ENCODE data around the gene GTF3C6. TPM values are rescaled to one million over a fixed set of nuclear protein-coding genes. Genes with fewer than 3 reads are reported as not detected.
"Not testable (repeated sequence)": the region's sequence is repeated elsewhere in the genome, so short reads cannot be mapped to it uniquely, and the experiment has no call there.

GTF3C6 gene
- total and polyA plus RNA-seq, 11 donors, result 55.4 to 154 (median 104) TPM

DNA sequence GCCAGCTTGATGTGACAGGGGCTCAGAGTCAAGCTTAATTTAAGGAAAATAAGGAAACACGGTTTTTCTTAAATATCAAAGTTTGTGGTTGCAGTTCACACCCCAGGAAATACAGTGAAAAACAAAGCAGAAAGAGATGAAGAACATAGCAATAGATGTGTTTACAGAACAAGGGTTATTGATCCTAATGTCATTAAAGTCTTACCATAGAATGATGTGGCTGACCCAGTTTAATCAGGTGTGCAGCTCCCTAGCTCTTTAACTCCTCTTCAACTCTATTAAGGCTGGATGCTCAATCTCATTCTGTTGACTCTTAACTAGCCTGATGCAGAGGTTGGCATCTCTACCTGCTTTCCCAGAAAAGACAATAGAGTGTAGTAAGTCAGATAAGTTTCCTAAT lies 7.5 kb upstream of the GTF3C6 start:
- H3K4me1 ChIP-seq, result peaks cover 0 to 7% (median 0%) of the 10 kb centered on the region in 12 donors
- no peak for TF ChIP-seq POLR2A (IDR thresholded peaks at IDR 0.05)
- TF ChIP-seq, protein P1, sequence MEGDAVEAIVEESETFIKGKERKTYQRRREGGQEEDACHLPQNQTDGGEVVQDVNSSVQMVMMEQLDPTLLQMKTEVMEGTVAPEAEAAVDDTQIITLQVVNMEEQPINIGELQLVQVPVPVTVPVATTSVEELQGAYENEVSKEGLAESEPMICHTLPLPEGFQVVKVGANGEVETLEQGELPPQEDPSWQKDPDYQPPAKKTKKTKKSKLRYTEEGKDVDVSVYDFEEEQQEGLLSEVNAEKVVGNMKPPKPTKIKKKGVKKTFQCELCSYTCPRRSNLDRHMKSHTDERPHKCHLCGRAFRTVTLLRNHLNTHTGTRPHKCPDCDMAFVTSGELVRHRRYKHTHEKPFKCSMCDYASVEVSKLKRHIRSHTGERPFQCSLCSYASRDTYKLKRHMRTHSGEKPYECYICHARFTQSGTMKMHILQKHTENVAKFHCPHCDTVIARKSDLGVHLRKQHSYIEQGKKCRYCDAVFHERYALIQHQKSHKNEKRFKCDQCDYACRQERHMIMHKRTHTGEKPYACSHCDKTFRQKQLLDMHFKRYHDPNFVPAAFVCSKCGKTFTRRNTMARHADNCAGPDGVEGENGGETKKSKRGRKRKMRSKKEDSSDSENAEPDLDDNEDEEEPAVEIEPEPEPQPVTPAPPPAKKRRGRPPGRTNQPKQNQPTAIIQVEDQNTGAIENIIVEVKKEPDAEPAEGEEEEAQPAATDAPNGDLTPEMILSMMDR (IDR thresholded peaks at IDR 0.05), result no peak
- no peaks in the 10 kb centered on the region for H3K36me3 ChIP-seq
- 70 to 84% (median 76%) methylated on average over 1 of the region's 1 CpG for WGBS, 4 donors
- H3K4me3 ChIP-seq, result no peak overlapping the region
- H3K9me3 ChIP-seq, result no peaks in the 10 kb centered on the region
- DNase-seq (no peak), ATAC-seq (no peak)
- H3K27me3 ChIP-seq, result no peaks in the 10 kb centered on the region
- intact Hi-C loops (cut with DNase I), result loop anchor here in 9 of 10 donors (2.0 to 10.0 kb wide), 7 partner anchors 66 to 422 kb away; partner anchors contain the start of genes CDK19 (in 3 of the 9) and AMD1 (in 1 of the 9)
- no peak overlapping the region for H3K27ac ChIP-seq

DNA sequence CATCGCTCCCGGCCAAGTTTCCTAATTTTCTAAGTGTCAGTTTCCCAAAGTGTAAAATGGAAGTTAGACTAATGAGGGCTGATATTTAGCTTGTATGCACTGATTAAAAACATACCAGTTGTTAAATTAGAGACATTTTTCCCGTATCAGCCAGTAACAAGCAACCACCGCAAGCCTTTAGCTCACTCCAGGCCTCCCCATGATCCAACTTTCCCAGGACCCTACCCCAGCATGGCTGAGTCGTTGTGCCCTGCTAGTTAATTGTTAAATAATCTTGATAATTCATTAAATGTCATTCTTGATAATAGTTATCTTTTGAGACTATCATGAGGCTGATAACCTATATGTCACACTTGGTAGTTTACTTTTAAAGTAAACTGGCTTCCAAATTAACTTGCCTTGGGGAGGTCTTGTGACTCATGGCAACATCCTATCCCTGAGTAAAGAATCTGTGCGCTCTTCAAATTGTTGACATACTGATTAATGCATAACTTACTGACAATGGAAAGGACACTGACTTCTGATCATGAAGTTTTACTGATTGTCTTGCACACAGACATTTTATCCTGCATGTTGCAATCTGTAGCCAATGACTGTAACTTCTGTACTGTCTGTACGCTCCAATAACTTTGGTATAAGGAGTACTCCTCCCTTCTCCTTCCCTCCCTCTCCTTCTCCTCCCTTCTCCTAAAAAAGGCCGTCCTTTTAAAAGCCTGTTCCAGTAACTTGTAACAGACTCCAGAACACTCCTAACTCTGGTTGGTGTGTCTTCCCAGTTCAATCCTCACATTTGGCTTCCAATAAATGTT lies 6.3 kb upstream of the GTF3C6 start:
- 78 to 87% (median 82%) methylated on average over 8 of the region's 8 CpGs for WGBS, 4 donors
- Histone ChIP-seq H3K9me3 (no peaks in the 10 kb centered on the region), H3K4me1 (peaks cover 0 to 8% (median 0%) of the 10 kb centered on the region in 12 donors), H3K36me3 (no peaks in the 10 kb centered on the region), H3K27ac (peak overlapping the region in 1 of 12 donors; percentile 25), H3K4me3 (no peak overlapping the region), H3K27me3 (no peaks in the 10 kb centered on the region)
- intact Hi-C loops (cut with DNase I), result loop anchor here in 9 of 10 donors (2.0 to 10.0 kb wide), 8 partner anchors 67 to 425 kb away; partner anchors contain the start of genes CDK19 (in 3 of the 9) and AMD1 (in 1 of the 9)
- DNase-seq (no peak), ATAC-seq (no peak)
- TF ChIP-seq POLR2A (IDR thresholded peaks at IDR 0.05), result no peak
- TF ChIP-seq, protein P1 (IDR thresholded peaks at IDR 0.05), result no peak

DNA sequence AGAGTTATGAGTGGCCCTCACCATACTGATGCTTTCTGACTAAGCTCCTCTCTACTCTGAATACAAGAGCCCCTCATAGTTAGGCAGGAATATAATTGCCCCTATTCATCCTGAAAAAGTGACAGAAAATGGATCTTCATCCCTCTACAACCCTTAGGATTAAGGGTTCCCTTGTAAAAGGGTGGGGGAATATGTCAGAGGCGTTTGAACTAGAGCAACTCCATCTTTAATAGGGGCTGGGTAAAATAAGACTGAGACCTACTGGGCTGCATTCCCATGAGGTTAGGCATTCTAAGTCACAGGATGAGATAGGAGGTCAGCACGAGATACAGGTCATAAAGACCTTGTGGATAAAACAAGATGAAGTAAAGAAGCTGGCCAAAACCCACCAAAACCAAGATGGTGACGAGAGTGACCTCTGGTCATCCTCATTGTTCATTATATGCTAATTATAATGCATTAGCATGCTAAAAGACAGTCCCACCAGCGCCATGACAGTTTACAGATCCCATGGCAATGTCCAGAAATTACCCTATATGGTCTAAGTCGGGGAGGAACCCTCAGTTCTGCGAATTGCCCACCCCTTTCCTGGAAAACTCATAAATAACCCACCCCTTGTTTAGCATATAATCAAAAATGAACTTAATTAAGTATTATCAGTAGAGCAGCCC lies 4.7 kb upstream of the GTF3C6 start:
- ATAC-seq (no peak), DNase-seq (no peak)
- TF ChIP-seq, protein P1 (IDR thresholded peaks at IDR 0.05), result no peak
- TF ChIP-seq POLR2A (IDR thresholded peaks at IDR 0.05), result no peak
- Histone ChIP-seq H3K4me3 (no peak overlapping the region), H3K9me3 (no peaks in the 10 kb centered on the region), H3K36me3 (no peaks in the 10 kb centered on the region), H3K27ac (no peak overlapping the region), H3K4me1 (peaks cover 0 to 18% (median 4%) of the 10 kb centered on the region in 12 donors), H3K27me3 (no peaks in the 10 kb centered on the region)
- intact Hi-C loops (cut with DNase I), result loop anchor here in 7 of 10 donors (2.0 to 10.0 kb wide), 5 partner anchors 69 to 427 kb away; partner anchors contain the start of genes CDK19 (in 3 of the 7) and AMD1 (in 1 of the 7)
- 81 to 88% (median 87%) methylated on average over 6 of the region's 6 CpGs for WGBS, 4 donors

GRCh38 chr6:110960014-110960390 lies 1.5 kb downstream of the GTF3C6 start:
- no peak for TF ChIP-seq POLR2A (IDR thresholded peaks at IDR 0.05)
- TF ChIP-seq, protein P1 (IDR thresholded peaks at IDR 0.05), result no peak
- no peak overlapping the region for H3K27ac ChIP-seq
- H3K4me3 ChIP-seq, result peak overlapping the region in 1 of 12 donors; percentile 97

GRCh38 chr6:110962636-110963035 lies 4.1 kb downstream of the GTF3C6 start:
- H3K27ac ChIP-seq; H3K4me3 ChIP-seq; H3K27me3 ChIP-seq; ATAC-seq; intact Hi-C loops (cut with DNase I); DNase-seq; H3K9me3 ChIP-seq: not testable (repeated sequence)
- Histone ChIP-seq H3K36me3 (peaks cover 2 to 78% (median 72%) of the 10 kb centered on the region in 9 donors), H3K4me1 (peaks cover 0 to 18% (median 10%) of the 10 kb centered on the region in 12 donors)
- 90 to 97% (median 96%) methylated on average over 20 of the region's 20 CpGs for WGBS, 4 donors

More at GRCh38 chr6:110960014-110960390, 1.5 kb downstream of the GTF3C6 start:
- H3K36me3 ChIP-seq, result peaks cover 2 to 52% (median 46%) of the 10 kb centered on the region in 9 donors
- no peaks in the 10 kb centered on the region for H3K9me3 ChIP-seq
- peaks cover 0 to 23% (median 11%) of the 10 kb centered on the region in 12 donors for H3K4me1 ChIP-seq
- DNase-seq (no peak), ATAC-seq (no peak)
- no peaks in the 10 kb centered on the region for H3K27me3 ChIP-seq
- intact Hi-C loops (cut with DNase I), result loop anchor here in 1 of 10 donors (2.0 kb wide), 1 partner anchor 21 kb away; no protein-coding TSS in a partner anchor

Data from heart left ventricle (tissue), 16 donors.